H1 (cell line): ENCODE measurements around the gene ARHGAP42. TPM values are rescaled to one million over a fixed set of nuclear protein-coding genes. Genes with fewer than 3 reads are reported as not detected.
A peak's percentile ranks its signal among the peaks of the same experiment; 100 is the strongest.

Experiments
- CTCF ChIA-PET: fragments of 300-600 bp; sonication (Branson Sonifier 250); formaldehyde crosslinking; loops from one replicate; lab custom pipeline; 2021; ENCODE audit not compliant: partially characterized antibody; lab: Charles Lee
- POLR2A ChIA-PET: fragments of 300-600 bp; sonication (Branson Sonifier 250); formaldehyde crosslinking; loops from one replicate; lab custom pipeline; 2021; ENCODE audit warnings: inconsistent platforms; ENCODE audit not compliant: partially characterized antibody; lab: Charles Lee
- DNase-seq, 2 experiments: peaks; one replicate each; pipeline versions ENCODE4 v3.0.0 to v3.0.0-alpha.2; 2010 to 2022; ENCODE audit warnings: low spot score in 2 of 2, low read depth in 1 of 2, mixed read lengths in 1 of 2
- FAIRE-seq: peaks from 2 replicates; lab custom pipeline; 2011; peaks lifted over from hg19 to GRCh38; lab: Jason Lieb, UNC
- H2AFZ ChIP-seq: 2 replicates; pipeline ENCODE4 v1.8.1; 2012; ENCODE audit warnings: low read length, inconsistent platforms
- H2AK5ac ChIP-seq: 2 replicates; pipeline ENCODE4 v1.6.1; 2013; ENCODE audit warnings: low read depth, low read length
- H2BK120ac ChIP-seq: replicated peaks from 2 replicates; pipeline ENCODE3; 2013; ENCODE audit warnings: low read depth, low read length, inconsistent platforms
- H2BK12ac ChIP-seq: 2 replicates; pipeline ENCODE4 v1.6.1; 2013; ENCODE audit warnings: low read depth, low read length
- H2BK15ac ChIP-seq: 2 replicates; pipeline ENCODE4 v1.6.1; 2013; ENCODE audit warnings: low read length
- H2BK20ac ChIP-seq: 2 replicates; pipeline ENCODE4 v1.6.1; 2013; ENCODE audit warnings: low read length
- H2BK5ac ChIP-seq: 2 replicates; pipeline ENCODE4 v1.6.1; 2013; ENCODE audit warnings: low read depth, low read length
- H3K14ac ChIP-seq: 2 replicates; pipeline ENCODE4 v1.6.1; 2013; ENCODE audit warnings: inconsistent platforms; ENCODE audit not compliant: insufficient read length
- H3K18ac ChIP-seq: 2 replicates; pipeline ENCODE4 v1.6.1; 2013; ENCODE audit warnings: low read length; ENCODE audit errors: extremely low read depth
- H3K23ac ChIP-seq: 2 replicates; pipeline ENCODE4 v1.6.1; 2013; ENCODE audit warnings: inconsistent platforms; ENCODE audit not compliant: insufficient read length
- H3K23me2 ChIP-seq: 2 replicates; pipeline ENCODE4 v1.6.1; 2013; ENCODE audit warnings: low read depth, low read length
- H3K27ac ChIP-seq: 2 replicates; pipeline ENCODE4 v1.6.1; 2011; ENCODE audit warnings: low read depth, low read length, inconsistent platforms
- H3K27me3 ChIP-seq, 4 experiments: replicated peaks in 1 of 4; 1 replicate in 1 of 4; 2 replicates in 3 of 4; pipeline versions ENCODE4 v1.6.1 to v1.8.1; 2011 to 2013; ENCODE audit warnings: low read length in 3 of 4, mild to moderate bottlenecking in 3 of 4, inconsistent platforms in 2 of 4, mixed read lengths in 2 of 4, moderate library complexity in 1 of 4; ENCODE audit not compliant: control insufficient read depth in 3 of 4, insufficient read depth in 3 of 4; ENCODE audit errors: extremely low read depth in 1 of 4
- H3K36me3 ChIP-seq, 4 experiments: 2 replicates each; pipeline versions ENCODE4 v1.6.1 to v1.8.1; 2011 to 2013; ENCODE audit warnings: mild to moderate bottlenecking in 4 of 4, low read length in 3 of 4, moderate library complexity in 2 of 4, control low read depth in 1 of 4, inconsistent platforms in 1 of 4; ENCODE audit not compliant: insufficient read depth in 4 of 4, control insufficient read depth in 2 of 4
- H3K4ac ChIP-seq: replicated peaks from 2 replicates; pipeline ENCODE3; 2013; ENCODE audit warnings: low read length, low read depth, mixed read lengths, inconsistent platforms; ENCODE audit not compliant: insufficient read length
- H3K4me1 ChIP-seq, 4 experiments: replicated peaks in 1 of 4; 1 replicate in 1 of 4; 2 replicates in 3 of 4; pipeline versions ENCODE4 v1.6.1 to v1.8.1; 2011 to 2013; ENCODE audit warnings: low read length in 3 of 4, inconsistent platforms in 2 of 4, mixed read lengths in 1 of 4; ENCODE audit not compliant: insufficient read depth in 4 of 4, control insufficient read depth in 3 of 4
- H3K4me2 ChIP-seq, 2 experiments: 2 replicates each; pipeline versions ENCODE4 v1.6.1 to v1.8.1; 2011 to 2013; ENCODE audit warnings: low read depth in 2 of 2, low read length in 2 of 2, control low read depth in 1 of 2, inconsistent platforms in 1 of 2, mild to moderate bottlenecking in 1 of 2; ENCODE audit not compliant: insufficient read depth in 1 of 2
- H3K4me3 ChIP-seq, 4 experiments: fragments of 200-600, 300-600 bp in 1 of 4; sonication (generic), shearing (Covaris generic), sonication (Bioruptor Twin) in 1 of 4; 2 replicates each; pipeline versions ENCODE4 v1.5.1 to v1.8.1; 2011 to 2016; ENCODE audit warnings: low read length in 4 of 4, low read depth in 3 of 4, control low read depth in 2 of 4, inconsistent platforms in 2 of 4, mild to moderate bottlenecking in 2 of 4, mixed read lengths in 1 of 4, moderate library complexity in 1 of 4; ENCODE audit not compliant: insufficient read depth in 2 of 4; ENCODE audit errors: extremely low read depth in 1 of 4
- H3K56ac ChIP-seq: replicated peaks from 2 replicates; pipeline ENCODE3; 2013; ENCODE audit warnings: low read depth, mild to moderate bottlenecking, mixed read lengths, low read length, inconsistent platforms; ENCODE audit not compliant: insufficient read length
- H3K79me1 ChIP-seq: 2 replicates; pipeline ENCODE4 v1.6.1; 2013; ENCODE audit warnings: low read depth, low read length, control low read depth
- H3K79me2 ChIP-seq, 2 experiments: 2 replicates each; pipeline versions ENCODE4 v1.6.1 to v1.8.1; 2012 to 2013; ENCODE audit warnings: low read length in 2 of 2, mild to moderate bottlenecking in 2 of 2, inconsistent platforms in 1 of 2; ENCODE audit not compliant: insufficient read depth in 2 of 2, control insufficient read depth in 1 of 2
- H3K9ac ChIP-seq, 4 experiments: replicated peaks in 1 of 4; 1 replicate in 1 of 4; 2 replicates in 3 of 4; pipeline versions ENCODE4 v1.6.1 to v1.8.1; 2011 to 2013; ENCODE audit warnings: low read depth in 3 of 4, low read length in 3 of 4, control low read depth in 2 of 4, mild to moderate bottlenecking in 2 of 4, moderate library complexity in 2 of 4, inconsistent platforms in 1 of 4; ENCODE audit errors: extremely low read depth in 1 of 4
- H3K9me3 ChIP-seq, 2 experiments: 2 replicates each; pipeline versions ENCODE4 v1.6.1 to v1.8.1; 2012 to 2013; ENCODE audit warnings: mild to moderate bottlenecking in 2 of 2, moderate library complexity in 2 of 2, control low read depth in 1 of 2, inconsistent platforms in 1 of 2, low read depth in 1 of 2, low read length in 1 of 2, mixed read lengths in 1 of 2; ENCODE audit not compliant: insufficient read depth in 2 of 2
- H4K20me1 ChIP-seq, 2 experiments: replicated peaks in 1 of 2; 2 replicates each; pipeline versions ENCODE3 to v1.8.1; 2011 to 2013; ENCODE audit warnings: inconsistent platforms in 2 of 2, low read length in 2 of 2, mild to moderate bottlenecking in 1 of 2; ENCODE audit not compliant: insufficient read depth in 2 of 2, control insufficient read depth in 1 of 2
- H4K5ac ChIP-seq: 2 replicates; pipeline ENCODE4 v1.6.1; 2013; ENCODE audit warnings: low read length, low read depth, mixed read lengths, inconsistent platforms; ENCODE audit not compliant: insufficient read length
- H4K8ac ChIP-seq: 2 replicates; pipeline ENCODE4 v1.8.0; 2013; ENCODE audit warnings: mild to moderate bottlenecking, moderate library complexity, low read length, inconsistent platforms; ENCODE audit not compliant: insufficient read depth; ENCODE audit errors: extremely low read depth
- H4K91ac ChIP-seq: replicated peaks from 2 replicates; pipeline ENCODE3; 2013; ENCODE audit warnings: low read length, mixed read lengths, inconsistent platforms; ENCODE audit not compliant: insufficient read length
- ASH2L ChIP-seq: fragments of 200-600, 300-600 bp; sonication (generic); IDR thresholded peaks from one replicate; pipeline ENCODE4 v1.7.1; 2017; ENCODE audit warnings: low read length
- CREB1 ChIP-seq: IDR thresholded peaks from 2 replicates; pipeline ENCODE4 v1.6.1; 2012; ENCODE audit warnings: inconsistent platforms
- PHF8 ChIP-seq: fragments of 200-600 bp; sonication (generic); conservative IDR thresholded peaks from 2 replicates; pipeline ENCODE4 v1.7.1; 2012; ENCODE audit warnings: low read depth, mild to moderate bottlenecking, inconsistent platforms, low read length, moderate library complexity
- SIN3A ChIP-seq, 2 experiments: IDR thresholded peaks in 1 of 2; conservative IDR thresholded peaks in 1 of 2; 2 replicates each; pipeline ENCODE4 v1.6.1; 2011 to 2012; ENCODE audit warnings: low read length in 2 of 2, improper control_type of control experiment in 1 of 2, low read depth in 1 of 2, mild to moderate bottlenecking in 1 of 2
- TBP ChIP-seq: IDR thresholded peaks from 2 replicates; pipeline ENCODE4 v1.6.1; 2011; ENCODE audit warnings: low read depth, low read length, improper control_type of control experiment
- TCF12 ChIP-seq: IDR thresholded peaks from 2 replicates; pipeline ENCODE4 v1.6.1; 2011; ENCODE audit warnings: low read depth, mild to moderate bottlenecking, low read length
- WGBS, 2 experiments: shearing (Covaris generic) in 1 of 2; methylation state at CpG; one replicate each; pipeline versions ENCODE4 v1.1.6 to v1.1.7; 2013 to 2015; ENCODE audit warnings: low lambda C conversion rate in 2 of 2, mixed read lengths in 2 of 2, inconsistent platforms in 1 of 2, low coverage in 1 of 2, missing lambda C conversion rate in 1 of 2; ENCODE audit not compliant: insufficient replicate concordance in 2 of 2, insufficient coverage in 1 of 2, insufficient read length in 1 of 2; ENCODE audit errors: extremely low coverage in 1 of 2, missing lambda C conversion rate in 1 of 2; 5-methylcytosine and 5-hydroxymethylcytosine counted together
- polyA plus RNA-seq, 7 experiments: library from polyadenylated mRNA; depleted of rRNA in 3 of 7; stranded (reverse) in 5 of 7; unstranded in 2 of 7; fragments of >200 nt in 5 of 7; fragments of 200-250 nt in 2 of 7; gene quantifications; 1 replicate in 5 of 7; 2 replicates in 1 of 7; 4 replicates in 1 of 7; pipeline versions ENCODE4 v1.2.1 to v1.2.3, GENCODE V29; 2011 to 2013; ENCODE audit warnings: missing spikeins in 2 of 7, mixed read lengths in 2 of 7
- total RNA-seq: library from RNA; stranded (reverse); fragmentation: NEBNext Ultra II Directional; extraction: Animal tissue kit (Norgen Biotek cat#: 25700); gene quantifications from 2 replicates; pipeline ENCODE4 v1.2.1, GENCODE V29; 2021
- TF ChIP-seq, protein P1 (sequence below), 3 experiments: IDR thresholded peaks; 1 replicate in 2 of 3; 2 replicates in 1 of 3; pipeline versions ENCODE4 v1.5.1 to v1.6.1; 2011; ENCODE audit warnings: low read length in 3 of 3, mild to moderate bottlenecking in 3 of 3, inconsistent platforms in 2 of 3, low read depth in 1 of 3, moderate library complexity in 1 of 3; ENCODE audit not compliant: insufficient read depth in 1 of 3; ENCODE audit errors: control extremely low read depth in 1 of 3

The ARHGAP42 gene
- total and polyA plus RNA-seq, 2 of the 8 experiments (the other 6 are each of a cell fraction or from before 2014, with no cell fraction given), result 22.2 to 33.5 TPM

DNA sequence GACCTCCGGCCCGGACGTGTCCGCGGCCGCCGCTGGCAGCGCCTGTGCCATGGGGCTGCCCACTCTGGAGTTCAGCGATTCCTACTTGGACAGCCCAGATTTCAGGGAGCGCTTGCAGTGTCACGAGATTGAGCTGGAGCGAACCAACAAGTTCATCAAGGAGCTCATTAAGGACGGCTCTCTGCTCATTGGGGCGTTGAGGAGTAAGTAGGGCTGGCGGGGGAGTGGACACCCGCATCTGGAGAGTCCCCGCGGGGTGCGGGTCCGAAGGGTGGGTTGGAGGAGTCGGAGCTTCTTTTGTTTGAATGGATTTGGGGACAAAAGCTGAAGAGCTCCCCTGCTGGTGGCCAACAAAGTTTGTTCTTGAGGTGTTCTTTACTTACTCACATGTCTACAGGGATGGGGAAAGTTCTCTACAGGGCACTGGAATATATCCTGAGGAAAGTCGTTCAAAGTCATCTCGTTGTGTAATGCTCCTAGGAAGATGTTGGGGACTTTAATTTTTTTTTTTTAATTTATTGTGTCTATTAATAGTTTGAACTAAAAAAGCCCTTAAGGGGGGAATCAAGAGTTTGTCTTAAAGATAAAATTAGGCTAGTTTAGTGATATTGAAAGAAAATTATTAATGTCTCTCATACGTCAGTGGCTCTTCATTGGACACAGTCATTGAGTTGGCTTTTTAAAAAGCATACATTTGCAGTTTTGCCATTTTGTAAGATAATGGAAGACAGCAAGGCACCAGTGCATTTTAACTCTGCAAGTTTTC, 725 bp downstream of the ARHGAP42 start:
- peak; percentile 53 to 78 for DNase-seq
- H3K18ac ChIP-seq, result peak overlapping the region; percentile 88
- H3K4me1 ChIP-seq, result peaks cover 0 to 7% (median 3%) of the 10 kb centered on the region in 4 experiments; a peak in 4 of 7 replicates
- H3K4ac ChIP-seq, result no peak overlapping the region
- H2BK12ac ChIP-seq, result 0 out of 2 replicates have a peak overlapping the region, but pooled peaks have one; percentile 70
- peak overlapping the region; percentile 86 for H4K8ac ChIP-seq
- no peak overlapping the region for H2BK120ac ChIP-seq
- H2BK20ac ChIP-seq, result no peak overlapping the region
- no peak overlapping the region for H3K56ac ChIP-seq
- H2BK5ac ChIP-seq, result peak overlapping the region; percentile 69; the same call in 1 of the 2 replicates
- no peak overlapping the region for H3K14ac ChIP-seq
- H2BK15ac ChIP-seq, result no peak overlapping the region
- peak overlapping the region; percentile 25 for H4K91ac ChIP-seq
- H3K4me2 ChIP-seq, result peak overlapping the region; percentile 83 to 96
- no peaks in the 10 kb centered on the region for H3K9me3 ChIP-seq
- H3K4me3 ChIP-seq, result peak overlapping the region; percentile 87 to 96 (median 92)
- ChIA-PET POLR2A (interaction anchor here (0.6 to 1.2 kb wide), 8 partner anchors 10 to 189 kb away, joined by 3 to 5 read pairs (median 3); no protein-coding TSS in a partner anchor), CTCF (interaction anchor here (0.5 to 1.7 kb wide), 28 partner anchors 8 to 249 kb away, joined by 3 to 12 read pairs (median 3); no protein-coding TSS in a partner anchor)
- peaks cover 0 to 50% of the 10 kb centered on the region in 2 experiments; a peak in 3 of 4 replicates for H3K79me2 ChIP-seq
- no peaks in the 10 kb centered on the region for H3K27me3 ChIP-seq
- no peaks in the 10 kb centered on the region for H4K20me1 ChIP-seq
- peak; percentile 85 for FAIRE-seq
- WGBS, 2 experiments, result 5% methylated on average over 24 of the region's 24 CpGs; no CpG with 5 or more reads in 1 of the 2 experiments
- H3K79me1 ChIP-seq, result peaks cover 4% of the 10 kb centered on the region; the same call in 1 of the 2 replicates
- H3K36me3 ChIP-seq, result peaks cover 0 to 4% (median 0%) of the 10 kb centered on the region in 4 experiments; a peak in 2 of 8 replicates
- H3K23me2 ChIP-seq, result peaks cover 4% of the 10 kb centered on the region; the same call in 1 of the 2 replicates
- H3K27ac ChIP-seq, result peak overlapping the region; percentile 74; the same call in 1 of the 2 replicates
- H2AK5ac ChIP-seq, result no peak overlapping the region
- H2AFZ ChIP-seq, result 0 out of 2 replicates have a peak overlapping the region, but pooled peaks have one; percentile 22
- H3K23ac ChIP-seq, result no peak overlapping the region
- H3K9ac ChIP-seq, result peak overlapping the region; percentile 60 to 86 (median 78)
- H4K5ac ChIP-seq, result peak overlapping the region; percentile 64
- TF ChIP-seq TBP (peak; percentile 47; the same call in 1 of the 2 replicates), CREB1 (no peak), PHF8 (peak; percentile 29; the same call in 1 of the 2 replicates), ASH2L (peak; percentile 75), SIN3A (conservative IDR thresholded peaks at IDR 0.05 in 1 of 2, IDR thresholded peaks at IDR 0.05 in 1 of 2; ENCODE audit: low read depth in 1 of 2, low read length in 2 of 2) (0 out of 4 replicates have a peak, but pooled peaks have one; percentile 22 to 58), TCF12 (0 out of 2 replicates have a peak, but pooled peaks have one; percentile 15)
- TF ChIP-seq, protein P1, sequence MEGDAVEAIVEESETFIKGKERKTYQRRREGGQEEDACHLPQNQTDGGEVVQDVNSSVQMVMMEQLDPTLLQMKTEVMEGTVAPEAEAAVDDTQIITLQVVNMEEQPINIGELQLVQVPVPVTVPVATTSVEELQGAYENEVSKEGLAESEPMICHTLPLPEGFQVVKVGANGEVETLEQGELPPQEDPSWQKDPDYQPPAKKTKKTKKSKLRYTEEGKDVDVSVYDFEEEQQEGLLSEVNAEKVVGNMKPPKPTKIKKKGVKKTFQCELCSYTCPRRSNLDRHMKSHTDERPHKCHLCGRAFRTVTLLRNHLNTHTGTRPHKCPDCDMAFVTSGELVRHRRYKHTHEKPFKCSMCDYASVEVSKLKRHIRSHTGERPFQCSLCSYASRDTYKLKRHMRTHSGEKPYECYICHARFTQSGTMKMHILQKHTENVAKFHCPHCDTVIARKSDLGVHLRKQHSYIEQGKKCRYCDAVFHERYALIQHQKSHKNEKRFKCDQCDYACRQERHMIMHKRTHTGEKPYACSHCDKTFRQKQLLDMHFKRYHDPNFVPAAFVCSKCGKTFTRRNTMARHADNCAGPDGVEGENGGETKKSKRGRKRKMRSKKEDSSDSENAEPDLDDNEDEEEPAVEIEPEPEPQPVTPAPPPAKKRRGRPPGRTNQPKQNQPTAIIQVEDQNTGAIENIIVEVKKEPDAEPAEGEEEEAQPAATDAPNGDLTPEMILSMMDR (IDR thresholded peaks at IDR 0.05; ENCODE audit: control extremely low read depth in 1 of 3, insufficient read depth in 1 of 3, low read depth in 1 of 3, low read length in 3 of 3), result peak; percentile 8 to 61 (median 43); a peak in 3 of 4 replicates
